Fibroblast of lung (primary cell): ENCODE results near the gene ARVCF.
"Not testable (repeated sequence)": the region's sequence is repeated elsewhere in the genome, so short reads cannot be mapped to it uniquely, and the experiment has no call there.

ENCODE experiments used
- CTCF ChIP-seq, 2 donors: IDR thresholded peaks in 1 of 2; conservative IDR thresholded peaks in 1 of 2; 1 replicate in 1 of 2; 2 replicates in 1 of 2; pipeline ENCODE4 v1.5.1; 2011 to 2012; ENCODE audit warnings: low read length in 2 of 2, control low read depth in 1 of 2, inconsistent platforms in 1 of 2, low read depth in 1 of 2, mild to moderate bottlenecking in 1 of 2
- EZH2 ChIP-seq: IDR thresholded peaks from 2 replicates; pipeline ENCODE4 v1.5.1; 2012; ENCODE audit warnings: low read length, control low read depth, mild to moderate bottlenecking; ENCODE audit errors: missing control alignments

GRCh38 chr22:19935123-19935718 is 81.4 kb downstream of the ARVCF start:
- TF ChIP-seq CTCF (conservative IDR thresholded peaks at IDR 0.05 in 1 of 2, IDR thresholded peaks at IDR 0.05 in 1 of 2; ENCODE audit: low read depth in 1 of 2, low read length in 2 of 2); EZH2: not testable (repeated sequence)
